GM04504 (cell line): ENCODE results near the gene XYLT1.
"Not testable (repeated sequence)": the region's sequence is repeated elsewhere in the genome, so short reads cannot be mapped to it uniquely, and the experiment has no call there.

Experiments
- DNase-seq: peaks from one replicate; pipeline ENCODE4 v3.0.0-alpha.2; 2012; ENCODE audit warnings: low read depth

XYLT1 gene, protein sequence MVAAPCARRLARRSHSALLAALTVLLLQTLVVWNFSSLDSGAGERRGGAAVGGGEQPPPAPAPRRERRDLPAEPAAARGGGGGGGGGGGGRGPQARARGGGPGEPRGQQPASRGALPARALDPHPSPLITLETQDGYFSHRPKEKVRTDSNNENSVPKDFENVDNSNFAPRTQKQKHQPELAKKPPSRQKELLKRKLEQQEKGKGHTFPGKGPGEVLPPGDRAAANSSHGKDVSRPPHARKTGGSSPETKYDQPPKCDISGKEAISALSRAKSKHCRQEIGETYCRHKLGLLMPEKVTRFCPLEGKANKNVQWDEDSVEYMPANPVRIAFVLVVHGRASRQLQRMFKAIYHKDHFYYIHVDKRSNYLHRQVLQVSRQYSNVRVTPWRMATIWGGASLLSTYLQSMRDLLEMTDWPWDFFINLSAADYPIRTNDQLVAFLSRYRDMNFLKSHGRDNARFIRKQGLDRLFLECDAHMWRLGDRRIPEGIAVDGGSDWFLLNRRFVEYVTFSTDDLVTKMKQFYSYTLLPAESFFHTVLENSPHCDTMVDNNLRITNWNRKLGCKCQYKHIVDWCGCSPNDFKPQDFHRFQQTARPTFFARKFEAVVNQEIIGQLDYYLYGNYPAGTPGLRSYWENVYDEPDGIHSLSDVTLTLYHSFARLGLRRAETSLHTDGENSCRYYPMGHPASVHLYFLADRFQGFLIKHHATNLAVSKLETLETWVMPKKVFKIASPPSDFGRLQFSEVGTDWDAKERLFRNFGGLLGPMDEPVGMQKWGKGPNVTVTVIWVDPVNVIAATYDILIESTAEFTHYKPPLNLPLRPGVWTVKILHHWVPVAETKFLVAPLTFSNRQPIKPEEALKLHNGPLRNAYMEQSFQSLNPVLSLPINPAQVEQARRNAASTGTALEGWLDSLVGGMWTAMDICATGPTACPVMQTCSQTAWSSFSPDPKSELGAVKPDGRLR

DNA sequence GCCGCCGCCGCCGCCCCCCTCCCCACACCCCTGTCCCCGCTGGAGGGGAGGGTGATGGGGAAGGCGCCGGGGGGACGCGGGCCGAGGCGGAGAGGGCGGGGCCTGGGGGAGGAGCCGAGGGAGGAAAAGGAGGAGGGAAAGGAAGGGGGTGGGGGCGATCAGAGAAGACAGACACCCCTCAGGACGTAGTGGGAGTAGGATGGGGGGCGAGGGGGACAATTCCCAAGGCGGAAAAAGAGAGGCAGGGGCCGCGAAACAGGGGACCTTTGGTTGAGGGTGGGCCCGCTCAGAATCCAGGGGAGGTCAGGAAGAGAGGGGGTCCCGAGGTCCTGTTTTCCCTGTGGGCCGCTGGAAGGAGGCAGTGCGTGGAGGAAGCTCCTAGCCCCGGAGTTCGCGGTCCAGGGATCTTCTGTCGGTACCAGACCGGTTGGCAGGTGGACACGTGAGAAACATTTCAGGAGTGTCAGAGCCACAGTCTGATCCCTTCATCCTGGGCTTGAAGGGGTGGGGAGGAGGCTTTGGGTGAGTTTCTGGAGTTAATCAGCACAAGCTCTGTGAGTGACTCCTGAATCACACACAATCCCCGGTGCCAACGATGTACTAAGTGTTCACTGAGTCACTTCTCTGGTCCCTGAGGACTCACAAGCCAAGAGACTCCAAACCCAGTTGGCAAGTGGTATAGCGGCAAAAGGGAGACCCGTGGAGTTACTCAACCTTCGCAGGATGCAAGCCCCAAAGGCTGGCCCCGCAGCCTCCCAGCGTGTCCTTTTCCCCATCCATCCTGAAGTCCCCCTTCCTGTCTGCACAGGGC, at the start of gene XYLT1:
XYLT1 (minus strand) TSS at position 53 of the 811 bp plus-strand sequence. CDS start 164 bp downstream, outside the sequence.
- DNase-seq: peak; percentile 96

GRCh38 chr16:17520111-17520510, 49.4 kb upstream of the XYLT1 start:
- DNase-seq: no peak

GRCh38 chr16:17519101-17519955, 48.6 kb upstream of the XYLT1 start:
- no peak for DNase-seq

DNA sequence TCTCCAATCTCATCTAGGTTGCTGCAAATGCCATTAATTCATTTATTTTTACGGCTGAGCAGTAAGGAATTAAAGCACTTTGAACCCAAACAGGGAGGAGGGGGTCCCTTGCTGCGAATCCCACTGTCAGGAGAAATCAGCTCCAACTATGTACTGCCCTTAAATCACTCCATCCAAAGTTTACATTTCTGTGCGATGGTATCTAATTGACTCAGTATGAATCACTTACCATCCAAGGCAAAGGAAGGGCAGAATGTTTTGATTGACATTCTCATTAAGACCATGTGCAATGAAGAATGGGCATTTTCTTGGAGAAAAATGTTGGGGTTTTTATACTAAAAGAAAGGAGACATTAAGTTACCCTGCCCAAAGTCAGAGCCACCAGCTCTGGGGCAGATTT, 47.7 kb upstream of the XYLT1 start:
- no peak for DNase-seq

DNA sequence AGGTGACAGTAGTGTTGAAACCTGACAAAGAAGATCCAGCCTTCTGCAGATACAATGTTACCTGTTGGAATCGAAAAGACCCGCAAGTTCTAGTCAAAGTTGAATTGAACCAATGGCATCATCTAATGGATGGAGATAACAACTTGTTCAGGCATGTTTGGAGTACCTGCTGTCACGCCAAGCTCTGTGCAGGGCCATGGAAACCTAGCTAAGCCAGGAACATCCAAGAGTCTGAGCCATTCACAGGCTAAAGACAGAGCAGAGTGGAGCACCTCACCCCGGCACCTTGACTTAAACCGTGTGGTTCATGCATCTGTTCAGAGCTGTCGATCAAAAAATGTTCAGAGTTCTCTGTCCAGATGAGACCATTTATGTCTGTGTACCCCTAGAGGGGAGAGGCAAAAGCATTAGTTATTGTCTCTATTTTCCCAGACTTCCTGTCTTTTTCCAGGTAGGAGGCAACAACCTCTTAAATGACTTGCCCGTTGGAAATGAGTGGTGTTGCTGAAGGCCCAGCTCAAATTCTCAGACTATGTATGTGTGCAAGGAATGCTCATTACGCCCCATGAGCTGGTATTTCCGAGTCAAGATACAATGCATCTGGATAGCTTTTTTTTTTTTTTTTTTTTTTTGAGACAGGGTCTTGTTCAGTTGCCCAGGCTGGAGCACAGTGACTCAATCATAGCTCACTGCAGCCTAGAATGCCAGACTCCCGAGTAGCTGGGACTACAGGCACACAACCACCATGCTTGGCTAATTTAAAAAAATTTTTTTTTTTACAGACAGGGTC, 44.9 kb upstream of the XYLT1 start:
- no peak for DNase-seq

DNA sequence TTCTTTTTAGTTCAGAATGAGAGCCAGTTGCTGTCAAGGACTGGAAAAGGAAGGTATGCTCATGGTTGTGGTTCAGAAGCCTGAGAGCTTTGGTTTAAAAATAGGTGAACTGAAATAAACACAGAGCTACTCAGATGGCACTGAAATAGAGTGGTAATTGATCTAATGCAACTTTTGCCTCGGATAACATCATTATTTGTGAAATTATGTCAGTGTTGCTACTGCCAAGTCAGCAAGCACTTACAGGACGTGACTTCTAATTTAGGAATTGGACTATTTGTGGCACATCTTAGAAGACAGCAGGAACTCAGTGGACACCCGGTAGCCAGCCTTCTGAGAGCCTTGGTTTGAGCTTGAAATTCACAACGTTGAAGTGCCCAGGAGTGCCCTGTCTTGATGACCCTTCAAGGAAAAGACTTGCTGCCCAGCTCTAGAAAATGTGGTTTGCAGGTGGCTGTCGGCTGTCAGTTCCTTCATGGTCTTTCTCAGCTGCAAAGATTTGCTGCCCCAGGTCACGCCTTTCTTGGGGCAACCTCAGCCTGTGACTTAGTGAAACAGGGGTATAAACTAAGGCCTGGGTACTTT, 42.0 kb upstream of the XYLT1 start:
- DNase-seq: no peak

GRCh38 chr16:17511340-17511739, 40.6 kb upstream of the XYLT1 start:
- DNase-seq: peak; percentile 94

DNA sequence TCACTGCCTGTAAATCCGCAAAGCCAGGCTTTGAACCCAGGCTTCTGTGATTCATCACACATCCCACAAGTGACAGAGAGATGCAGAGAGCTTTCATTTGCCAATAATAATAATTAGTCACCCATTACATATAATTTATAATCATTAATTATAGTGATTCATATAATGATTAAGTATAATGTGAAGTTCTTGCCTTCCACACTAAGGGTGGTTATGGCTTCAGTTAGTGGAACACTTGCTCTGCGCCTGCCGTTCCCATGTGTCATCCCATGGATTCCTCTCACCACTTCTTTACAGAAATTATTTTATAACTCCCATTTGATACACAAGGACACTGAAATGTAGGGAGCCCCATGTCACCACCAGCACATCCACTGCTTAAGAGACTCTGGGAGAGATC, 39.8 kb upstream of the XYLT1 start:
- DNase-seq: no peak

GRCh38 chr16:17509194-17509593, 38.4 kb upstream of the XYLT1 start:
- DNase-seq: no peak

DNA sequence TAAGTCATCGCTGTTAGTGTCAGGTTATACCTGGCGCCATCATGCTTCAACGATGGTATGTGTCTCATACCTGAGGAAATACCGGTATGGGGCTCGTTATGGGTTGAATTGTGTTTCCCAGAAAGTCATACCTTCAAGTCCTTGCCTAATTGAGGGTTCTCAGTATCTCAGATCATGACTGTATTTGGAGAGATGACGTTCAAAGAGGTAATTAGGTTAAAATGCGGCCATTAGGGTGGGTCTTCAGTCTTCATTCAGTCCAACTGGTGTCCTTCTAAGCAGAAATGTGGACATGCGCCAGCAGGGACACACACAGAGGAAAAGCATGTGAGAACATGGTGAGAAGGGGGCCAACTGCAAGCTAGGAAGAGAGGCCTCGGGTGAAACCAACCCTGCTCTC, 37.5 kb upstream of the XYLT1 start:
- DNase-seq: no peak

GRCh38 chr16:17507516-17507915, 36.8 kb upstream of the XYLT1 start:
- DNase-seq: not testable (repeated sequence)

DNA sequence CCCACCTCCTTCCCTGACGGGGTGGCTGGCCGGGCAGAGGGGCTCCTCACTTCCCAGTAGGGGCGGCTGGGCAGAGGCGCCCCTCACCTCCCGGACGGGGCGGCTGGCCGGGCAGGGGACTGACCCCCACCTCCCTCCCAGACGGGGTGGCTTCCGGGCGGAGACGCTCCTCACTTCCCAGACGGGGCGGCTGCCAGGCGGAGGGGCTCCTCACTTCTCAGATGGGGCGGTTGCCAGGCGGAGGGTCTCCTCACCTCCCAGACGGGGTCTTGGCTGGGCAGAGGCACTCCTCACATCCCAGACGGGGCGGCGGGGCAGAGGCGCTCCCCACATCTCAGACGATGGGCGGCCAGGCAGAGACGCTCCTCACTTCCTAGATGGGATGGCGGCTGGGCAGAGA, 35.1 kb upstream of the XYLT1 start:
- not testable (repeated sequence) for DNase-seq

DNA sequence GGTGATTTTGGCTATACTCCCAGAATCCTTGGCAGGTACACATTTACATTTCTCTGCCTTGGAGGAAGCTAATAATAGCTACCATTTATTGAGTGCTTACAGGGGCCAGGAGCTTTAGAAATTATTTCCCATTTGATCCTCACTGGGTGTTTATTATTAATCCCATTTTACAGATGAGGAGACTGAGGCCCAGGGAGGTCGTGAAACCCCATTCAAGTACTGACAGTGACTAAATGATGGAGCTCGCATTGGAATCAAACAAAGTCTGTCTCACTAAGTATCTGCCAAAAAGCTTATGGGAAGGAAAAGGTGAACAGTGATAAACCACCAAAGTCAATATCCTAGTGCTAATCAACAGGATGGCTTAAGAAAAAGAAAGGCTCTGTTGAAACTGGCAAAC, 33.3 kb upstream of the XYLT1 start:
- no peak for DNase-seq

- DNase-seq: no peak
Observed at GRCh38 chr16:17503331-17503730, 32.6 kb upstream of the XYLT1 start.

GRCh38 chr16:17501321-17501720, 30.6 kb upstream of the XYLT1 start:
- no peak for DNase-seq

DNA sequence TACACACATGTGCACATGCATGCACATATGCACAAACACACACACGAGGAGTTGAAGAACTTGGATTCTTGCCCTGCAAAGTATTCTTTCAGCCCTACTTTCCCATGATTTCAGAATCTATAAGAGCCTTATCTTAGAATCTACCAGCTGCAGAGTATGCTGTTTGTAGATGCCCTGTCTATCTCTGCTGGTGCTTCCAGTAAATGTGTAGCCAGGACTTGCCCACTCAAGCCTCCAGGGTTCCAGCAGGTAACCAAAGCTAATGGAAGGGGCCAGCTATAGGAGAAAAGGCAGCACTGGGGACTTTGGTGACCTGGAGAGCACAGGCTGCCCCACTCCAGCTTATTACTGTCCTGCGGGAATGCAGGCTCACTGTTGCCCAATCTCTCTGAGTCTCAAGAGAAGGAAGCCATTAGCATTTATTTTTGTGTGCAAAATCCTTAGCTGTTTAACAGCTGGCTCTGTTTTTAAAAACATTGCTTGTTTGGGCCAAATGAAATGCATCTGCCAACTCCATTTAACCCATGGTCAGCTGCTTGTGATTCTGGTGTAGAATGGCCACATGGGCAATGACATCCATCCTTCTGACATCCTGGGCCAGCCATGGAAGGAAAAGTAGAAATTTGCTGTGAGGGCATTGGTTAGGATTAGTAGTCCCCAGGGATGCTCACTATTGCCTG, 28.6 kb upstream of the XYLT1 start:
- no peak for DNase-seq

- DNase-seq: no peak
Observed at GRCh38 chr16:17497648-17498047, 26.9 kb upstream of the XYLT1 start.

DNA sequence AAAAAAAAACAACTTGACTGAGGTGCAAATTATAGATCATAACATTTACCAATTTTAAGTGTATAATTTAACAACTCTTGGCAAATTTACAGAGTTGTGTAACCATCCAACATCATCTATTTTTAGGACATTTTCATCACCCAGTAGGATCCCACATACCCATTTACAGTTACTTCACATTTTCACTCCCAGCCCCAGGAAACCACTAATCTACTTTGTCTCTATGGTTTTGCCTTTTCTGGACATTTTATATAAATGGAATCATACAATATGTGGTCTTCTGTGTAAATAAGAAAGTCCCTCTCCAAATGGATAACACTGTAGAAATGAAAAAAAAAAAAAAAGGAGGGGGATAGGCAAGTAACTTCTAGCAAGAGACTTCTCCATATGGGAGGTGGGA, 26.1 kb upstream of the XYLT1 start:
- DNase-seq: no peak

GRCh38 chr16:17493012-17493411, 22.3 kb upstream of the XYLT1 start:
- no peak for DNase-seq
